ENCODE data around the gene CYBA.

- TF ChIP-seq HIVEP1 (CRISPR knock-in tag; IDR thresholded peaks at IDR 0.05) (no peak), GABPB2 (CRISPR knock-in tag; conservative IDR thresholded peaks at IDR 0.05) (no peak), POLR2A (conservative IDR thresholded peaks at IDR 0.05) (no peak), CREB3L1 (IDR thresholded peaks at IDR 0.05; ENCODE audit: borderline replicate concordance, low read depth) (no peak), CTCF (IDR thresholded peaks at IDR 0.05 in 2 of 3, conservative IDR thresholded peaks at IDR 0.05 in 1 of 3; ENCODE audit: insufficient read depth in 2 of 3, low read depth in 1 of 3, low read length in 3 of 3) (no peak), ZNF143 (CRISPR knock-in tag; IDR thresholded peaks at IDR 0.05) (no peak), EZH2 (IDR thresholded peaks at IDR 0.05; ENCODE audit: borderline replicate concordance, low read depth, low read length) (no peak), LCOR (CRISPR knock-in tag; IDR thresholded peaks at IDR 0.05) (no peak), POLR2AphosphoS5 (IDR thresholded peaks at IDR 0.05; ENCODE audit: control insufficient read depth, insufficient read depth, low read depth, low read length) (no peak), ZNF280B (CRISPR knock-in tag; IDR thresholded peaks at IDR 0.05) (no peak), MYNN (IDR thresholded peaks at IDR 0.05) (no peak), MYNN (CRISPR knock-in tag; IDR thresholded peaks at IDR 0.05) (no peak), NFRKB (IDR thresholded peaks at IDR 0.05; ENCODE audit: low read depth) (no peak), MEIS2 (IDR thresholded peaks at IDR 0.05; ENCODE audit: partially characterized antibody) (no peak)
These were observed 42.0 kb upstream of the CYBA start for GRCh38 chr16:88692861-88693260.
